ENCODE results near the gene KLHL36.

KLHL36 gene

GRCh38 chr16:84610376-84610775 lies 37.9 kb upstream of the KLHL36 start:
- ATAC-seq: no peak
- no peak for TF ChIP-seq PATZ1 (CRISPR knock-in tag; IDR thresholded peaks at IDR 0.05; ENCODE audit: borderline replicate concordance)
- TF ChIP-seq OSR1 (CRISPR knock-in tag; IDR thresholded peaks at IDR 0.05): no peak
- TF ChIP-seq ESRRG (CRISPR knock-in tag; IDR thresholded peaks at IDR 0.05): no peak
- TF ChIP-seq ISL1 (CRISPR knock-in tag; IDR thresholded peaks at IDR 0.05): no peak
- TF ChIP-seq ZNF565 (CRISPR knock-in tag; conservative IDR thresholded peaks at IDR 0.05; ENCODE audit: low read depth): no peak
- TF ChIP-seq ZC3H10 (CRISPR knock-in tag; IDR thresholded peaks at IDR 0.05): no peak
- no peak for TF ChIP-seq TOX (CRISPR knock-in tag; IDR thresholded peaks at IDR 0.05; ENCODE audit: borderline replicate concordance)
- no peak for TF ChIP-seq TCF4 (CRISPR knock-in tag; IDR thresholded peaks at IDR 0.05; ENCODE audit: borderline replicate concordance)
- no peak for TF ChIP-seq GLIS3 (CRISPR knock-in tag; IDR thresholded peaks at IDR 0.05)
- no peak for TF ChIP-seq ZFP30 (CRISPR knock-in tag; IDR thresholded peaks at IDR 0.05)
- no peak for TF ChIP-seq ZNF8 (CRISPR knock-in tag; IDR thresholded peaks at IDR 0.05)
- no peak for TF ChIP-seq ZFP3 (CRISPR knock-in tag; IDR thresholded peaks at IDR 0.05)
- TF ChIP-seq, protein P1, sequence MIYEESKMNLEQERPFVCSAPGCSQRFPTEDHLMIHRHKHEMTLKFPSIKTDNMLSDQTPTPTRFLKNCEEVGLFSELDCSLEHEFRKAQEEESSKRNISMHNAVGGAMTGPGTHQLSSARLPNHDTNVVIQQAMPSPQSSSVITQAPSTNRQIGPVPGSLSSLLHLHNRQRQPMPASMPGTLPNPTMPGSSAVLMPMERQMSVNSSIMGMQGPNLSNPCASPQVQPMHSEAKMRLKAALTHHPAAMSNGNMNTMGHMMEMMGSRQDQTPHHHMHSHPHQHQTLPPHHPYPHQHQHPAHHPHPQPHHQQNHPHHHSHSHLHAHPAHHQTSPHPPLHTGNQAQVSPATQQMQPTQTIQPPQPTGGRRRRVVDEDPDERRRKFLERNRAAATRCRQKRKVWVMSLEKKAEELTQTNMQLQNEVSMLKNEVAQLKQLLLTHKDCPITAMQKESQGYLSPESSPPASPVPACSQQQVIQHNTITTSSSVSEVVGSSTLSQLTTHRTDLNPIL (CRISPR knock-in tag; IDR thresholded peaks at IDR 0.05; ENCODE audit: low read depth): no peak
- TF ChIP-seq CSDC2 (CRISPR knock-in tag; IDR thresholded peaks at IDR 0.05): no peak

DNA sequence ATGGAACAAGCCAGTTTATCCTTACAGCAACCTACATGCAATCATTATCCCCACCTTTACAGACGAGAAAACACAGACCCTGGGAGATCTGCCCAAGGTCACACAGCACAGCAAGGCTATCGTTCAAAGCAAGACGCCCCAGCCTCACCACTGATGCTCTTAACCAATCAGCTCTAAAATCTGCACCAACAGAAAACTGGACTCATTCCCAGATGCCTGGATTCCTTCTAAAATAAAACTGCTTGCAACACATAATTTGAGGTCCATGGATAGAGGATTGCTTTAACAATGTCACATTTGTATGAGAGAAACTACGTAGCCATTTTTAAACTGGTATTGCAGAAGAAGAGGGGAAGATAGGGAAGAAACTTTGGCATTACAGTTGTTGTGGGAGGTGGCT lies 37.3 kb upstream of the KLHL36 start:
- TF ChIP-seq ESRRG (CRISPR knock-in tag; IDR thresholded peaks at IDR 0.05): no peak
- TF ChIP-seq ISL1 (CRISPR knock-in tag; IDR thresholded peaks at IDR 0.05): peak; percentile 42
- peak; percentile 48 for ATAC-seq

- TF ChIP-seq POU6F1 (CRISPR knock-in tag; IDR thresholded peaks at IDR 0.05; ENCODE audit: borderline replicate concordance, low read depth) (no peak), TOX (CRISPR knock-in tag; IDR thresholded peaks at IDR 0.05; ENCODE audit: borderline replicate concordance) (no peak), ZNF70 (CRISPR knock-in tag; IDR thresholded peaks at IDR 0.05) (no peak), ESRRG (CRISPR knock-in tag; IDR thresholded peaks at IDR 0.05) (no peak), SNAI2 (CRISPR knock-in tag; IDR thresholded peaks at IDR 0.05) (no peak), ZFP30 (CRISPR knock-in tag; IDR thresholded peaks at IDR 0.05) (no peak), ZFP3 (CRISPR knock-in tag; IDR thresholded peaks at IDR 0.05) (no peak)
- TF ChIP-seq, protein P1 (CRISPR knock-in tag; IDR thresholded peaks at IDR 0.05; ENCODE audit: low read depth): no peak
- TF ChIP-seq, protein P2, sequence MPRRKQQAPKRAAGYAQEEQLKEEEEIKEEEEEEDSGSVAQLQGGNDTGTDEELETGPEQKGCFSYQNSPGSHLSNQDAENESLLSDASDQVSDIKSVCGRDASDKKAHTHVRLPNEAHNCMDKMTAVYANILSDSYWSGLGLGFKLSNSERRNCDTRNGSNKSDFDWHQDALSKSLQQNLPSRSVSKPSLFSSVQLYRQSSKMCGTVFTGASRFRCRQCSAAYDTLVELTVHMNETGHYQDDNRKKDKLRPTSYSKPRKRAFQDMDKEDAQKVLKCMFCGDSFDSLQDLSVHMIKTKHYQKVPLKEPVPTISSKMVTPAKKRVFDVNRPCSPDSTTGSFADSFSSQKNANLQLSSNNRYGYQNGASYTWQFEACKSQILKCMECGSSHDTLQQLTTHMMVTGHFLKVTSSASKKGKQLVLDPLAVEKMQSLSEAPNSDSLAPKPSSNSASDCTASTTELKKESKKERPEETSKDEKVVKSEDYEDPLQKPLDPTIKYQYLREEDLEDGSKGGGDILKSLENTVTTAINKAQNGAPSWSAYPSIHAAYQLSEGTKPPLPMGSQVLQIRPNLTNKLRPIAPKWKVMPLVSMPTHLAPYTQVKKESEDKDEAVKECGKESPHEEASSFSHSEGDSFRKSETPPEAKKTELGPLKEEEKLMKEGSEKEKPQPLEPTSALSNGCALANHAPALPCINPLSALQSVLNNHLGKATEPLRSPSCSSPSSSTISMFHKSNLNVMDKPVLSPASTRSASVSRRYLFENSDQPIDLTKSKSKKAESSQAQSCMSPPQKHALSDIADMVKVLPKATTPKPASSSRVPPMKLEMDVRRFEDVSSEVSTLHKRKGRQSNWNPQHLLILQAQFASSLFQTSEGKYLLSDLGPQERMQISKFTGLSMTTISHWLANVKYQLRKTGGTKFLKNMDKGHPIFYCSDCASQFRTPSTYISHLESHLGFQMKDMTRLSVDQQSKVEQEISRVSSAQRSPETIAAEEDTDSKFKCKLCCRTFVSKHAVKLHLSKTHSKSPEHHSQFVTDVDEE (CRISPR knock-in tag; IDR thresholded peaks at IDR 0.05): no peak
- ATAC-seq: no peak
Observed at GRCh38 chr16:84612686-84613085, 35.6 kb upstream of the KLHL36 start.

- TF ChIP-seq ZFP30 (CRISPR knock-in tag; IDR thresholded peaks at IDR 0.05) (no peak), RARB (CRISPR knock-in tag; IDR thresholded peaks at IDR 0.05) (no peak), BACH2 (CRISPR knock-in tag; IDR thresholded peaks at IDR 0.05; ENCODE audit: borderline replicate concordance) (no peak), ARNTL (CRISPR knock-in tag; IDR thresholded peaks at IDR 0.05; ENCODE audit: borderline replicate concordance, low read depth) (no peak)
- TF ChIP-seq, protein P1 (CRISPR knock-in tag; IDR thresholded peaks at IDR 0.05; ENCODE audit: low read depth): no peak
- no peak for ATAC-seq
Observed at GRCh38 chr16:84613408-84614072, 34.8 kb upstream of the KLHL36 start.

Data from SK-N-SH treated with all-trans-retinoic acid at 6 μM for 48 hours (cell line).